Measurements from ENCODE around the gene SEPTIN12. TPM values are rescaled to one million over a fixed set of nuclear protein-coding genes. Genes with fewer than 3 reads are reported as not detected.

Gene SEPTIN12
- total RNA-seq (not detected), polyA plus RNA-seq (ENCODE audit: insufficient read depth in 1 of 8, insufficient read length in 8 of 8, low replicate concordance in 1 of 8) (under 1 TPM in 1 of 8 donors, not detected in 7; 0.30 TPM)
- long read RNA-seq, donor 1: 0 reads
- long read RNA-seq, donor 2: 0 reads
- long read RNA-seq, donor 3: 0 reads
- long read RNA-seq, donor 4: 0 reads
- long read RNA-seq, donor 5: 0 reads
- long read RNA-seq, donor 6: 0 reads
- long read RNA-seq, donor 7: 0 reads
- long read RNA-seq, donor 8: 0 reads
- long read RNA-seq, donor 9: 0 reads
- long read RNA-seq, donor 10: 0 reads
- long read RNA-seq, donor 11: 0 reads

- H3K4me1 ChIP-seq (ENCODE audit: control insufficient read depth, insufficient read depth, low read length): no peaks in the 10 kb centered on the region
- no peak within 1 kb of the TSS for H3K27ac ChIP-seq (ENCODE audit: low read length)
- DNase-seq: no peak
- H3K36me3 ChIP-seq (ENCODE audit: control insufficient read depth, insufficient read depth, low read length): no peaks in the 10 kb centered on the region
- H3K9me3 ChIP-seq (replicated peaks; ENCODE audit: control insufficient read depth, low read depth, low read length): no peaks in the 10 kb centered on the region
- H3K4me3 ChIP-seq (ENCODE audit: low read length): no peak within 1 kb of the TSS
- no peaks in the 10 kb centered on the region for H3K27me3 ChIP-seq (ENCODE audit: control insufficient read depth, insufficient read depth, low read length)
- WGBS (ENCODE audit: insufficient coverage): 55% methylated on average over 10 of the region's 14 CpGs
Measured at GRCh38 chr16:4787627-4788482, at the start of gene SEPTIN12. SEPTIN12 (minus strand) TSS chr16:4788345; CDS start chr16:4787645, 700 bp downstream.

- DNase-seq: no peak
- Histone ChIP-seq H3K27me3 (ENCODE audit: control insufficient read depth, insufficient read depth, low read length) (no peaks in the 10 kb centered on the region), H3K4me1 (ENCODE audit: control insufficient read depth, insufficient read depth, low read length) (no peaks in the 10 kb centered on the region), H3K36me3 (ENCODE audit: control insufficient read depth, insufficient read depth, low read length) (peaks cover 70% of the 10 kb centered on the region), H3K4me3 (ENCODE audit: low read length) (no peak overlapping the region), H3K9me3 (replicated peaks; ENCODE audit: control insufficient read depth, low read depth, low read length) (no peaks in the 10 kb centered on the region), H3K27ac (ENCODE audit: low read length) (no peak overlapping the region)
- WGBS (ENCODE audit: insufficient coverage): 87% methylated on average over 2 of the region's 2 CpGs
Measured at GRCh38 chr16:4836727-4837126, 48.6 kb upstream of the SEPTIN12 start.

- H3K4me1 ChIP-seq (ENCODE audit: control insufficient read depth, insufficient read depth, low read length): no peaks in the 10 kb centered on the region
Measured at GRCh38 chr16:4833584-4833983, 45.4 kb upstream of the SEPTIN12 start.

GRCh38 chr16:4832698-4833343 is 44.7 kb upstream of the SEPTIN12 start:
- Histone ChIP-seq H3K4me1 (ENCODE audit: control insufficient read depth, insufficient read depth, low read length) (no peaks in the 10 kb centered on the region), H3K27me3 (ENCODE audit: control insufficient read depth, insufficient read depth, low read length) (no peaks in the 10 kb centered on the region), H3K36me3 (ENCODE audit: control insufficient read depth, insufficient read depth, low read length) (peaks cover 69% of the 10 kb centered on the region), H3K9me3 (replicated peaks; ENCODE audit: control insufficient read depth, low read depth, low read length) (no peaks in the 10 kb centered on the region), H3K27ac (ENCODE audit: low read length) (no peak overlapping the region), H3K4me3 (ENCODE audit: low read length) (no peak overlapping the region)
- 97% methylated on average over 4 of the region's 6 CpGs for WGBS (ENCODE audit: insufficient coverage)
- DNase-seq: no peak

More at GRCh38 chr16:4833584-4833983, 45.4 kb upstream of the SEPTIN12 start:
- no CpG with 5 or more reads among the region's 1 CpG for WGBS (ENCODE audit: insufficient coverage)
- Histone ChIP-seq H3K36me3 (ENCODE audit: control insufficient read depth, insufficient read depth, low read length) (peaks cover 69% of the 10 kb centered on the region), H3K27me3 (ENCODE audit: control insufficient read depth, insufficient read depth, low read length) (no peaks in the 10 kb centered on the region), H3K27ac (ENCODE audit: low read length) (no peak overlapping the region), H3K9me3 (replicated peaks; ENCODE audit: control insufficient read depth, low read depth, low read length) (no peaks in the 10 kb centered on the region), H3K4me3 (ENCODE audit: low read length) (no peak overlapping the region)
- no peak for DNase-seq

- H3K27me3 ChIP-seq (ENCODE audit: control insufficient read depth, insufficient read depth, low read length): no peaks in the 10 kb centered on the region
- DNase-seq: no peak
- no peaks in the 10 kb centered on the region for H3K4me1 ChIP-seq (ENCODE audit: control insufficient read depth, insufficient read depth, low read length)
- no peaks in the 10 kb centered on the region for H3K9me3 ChIP-seq (replicated peaks; ENCODE audit: control insufficient read depth, low read depth, low read length)
- H3K36me3 ChIP-seq (ENCODE audit: control insufficient read depth, insufficient read depth, low read length): peaks cover 72% of the 10 kb centered on the region
- H3K27ac ChIP-seq (ENCODE audit: low read length): no peak overlapping the region
- 98% methylated on average over 6 of the region's 8 CpGs for WGBS (ENCODE audit: insufficient coverage)
- H3K4me3 ChIP-seq (ENCODE audit: low read length): no peak overlapping the region
Measured at GRCh38 chr16:4831616-4832015, 43.5 kb upstream of the SEPTIN12 start.

GRCh38 chr16:4830408-4830807 is 42.3 kb upstream of the SEPTIN12 start:
- DNase-seq: no peak
- WGBS (ENCODE audit: insufficient coverage): 95% methylated on average over 7 of the region's 7 CpGs
- no peak overlapping the region for H3K27ac ChIP-seq (ENCODE audit: low read length)
- H3K27me3 ChIP-seq (ENCODE audit: control insufficient read depth, insufficient read depth, low read length): no peaks in the 10 kb centered on the region
- H3K4me3 ChIP-seq (ENCODE audit: low read length): no peak overlapping the region
- H3K4me1 ChIP-seq (ENCODE audit: control insufficient read depth, insufficient read depth, low read length): no peaks in the 10 kb centered on the region
- H3K36me3 ChIP-seq (ENCODE audit: control insufficient read depth, insufficient read depth, low read length): peaks cover 74% of the 10 kb centered on the region
- no peaks in the 10 kb centered on the region for H3K9me3 ChIP-seq (replicated peaks; ENCODE audit: control insufficient read depth, low read depth, low read length)

GRCh38 chr16:4828567-4829321 is 40.6 kb upstream of the SEPTIN12 start:
- peaks cover 80% of the 10 kb centered on the region for H3K36me3 ChIP-seq (ENCODE audit: control insufficient read depth, insufficient read depth, low read length)
- no peak overlapping the region for H3K27ac ChIP-seq (ENCODE audit: low read length)
- no peak for DNase-seq
- 90% methylated on average over 9 of the region's 11 CpGs for WGBS (ENCODE audit: insufficient coverage)
- no peak overlapping the region for H3K4me3 ChIP-seq (ENCODE audit: low read length)
- H3K4me1 ChIP-seq (ENCODE audit: control insufficient read depth, insufficient read depth, low read length): no peaks in the 10 kb centered on the region
- no peaks in the 10 kb centered on the region for H3K9me3 ChIP-seq (replicated peaks; ENCODE audit: control insufficient read depth, low read depth, low read length)
- no peaks in the 10 kb centered on the region for H3K27me3 ChIP-seq (ENCODE audit: control insufficient read depth, insufficient read depth, low read length)

GRCh38 chr16:4826980-4827379 is 38.8 kb upstream of the SEPTIN12 start:
- H3K27me3 ChIP-seq (ENCODE audit: control insufficient read depth, insufficient read depth, low read length): no peaks in the 10 kb centered on the region
- 86% methylated on average over 7 of the region's 10 CpGs for whole genome bisulfite sequencing (ENCODE audit: insufficient coverage)
- H3K4me1 ChIP-seq (ENCODE audit: control insufficient read depth, insufficient read depth, low read length): no peaks in the 10 kb centered on the region
- H3K27ac ChIP-seq (ENCODE audit: low read length): no peak overlapping the region
- no peak overlapping the region for H3K4me3 ChIP-seq (ENCODE audit: low read length)
- DNase-seq: no peak
- no peaks in the 10 kb centered on the region for H3K9me3 ChIP-seq (replicated peaks; ENCODE audit: control insufficient read depth, low read depth, low read length)
- H3K36me3 ChIP-seq (ENCODE audit: control insufficient read depth, insufficient read depth, low read length): peaks cover 84% of the 10 kb centered on the region

- WGBS (ENCODE audit: insufficient coverage): 100% methylated on average over 3 of the region's 4 CpGs
- peaks cover 84% of the 10 kb centered on the region for H3K36me3 ChIP-seq (ENCODE audit: control insufficient read depth, insufficient read depth, low read length)
- H3K27ac ChIP-seq (ENCODE audit: low read length): no peak overlapping the region
- H3K4me1 ChIP-seq (ENCODE audit: control insufficient read depth, insufficient read depth, low read length): no peaks in the 10 kb centered on the region
- no peak overlapping the region for H3K4me3 ChIP-seq (ENCODE audit: low read length)
- no peak for DNase-seq
- H3K9me3 ChIP-seq (replicated peaks; ENCODE audit: control insufficient read depth, low read depth, low read length): no peaks in the 10 kb centered on the region
- no peaks in the 10 kb centered on the region for H3K27me3 ChIP-seq (ENCODE audit: control insufficient read depth, insufficient read depth, low read length)
Measured at GRCh38 chr16:4826526-4826925, 38.4 kb upstream of the SEPTIN12 start.

Measured in muscle of leg (tissue), 16 donors.